Occipital lobe (tissue), 2 donors: ENCODE results near the gene CARD9. TPM values are rescaled to one million over a fixed set of nuclear protein-coding genes. Genes with fewer than 3 reads are reported as not detected.

Source experiments
- DNase-seq: peaks from one replicate; lab custom pipeline; 2025; lab: John Stamatoyannopoulos, UW
- total RNA-seq: library from RNA; depleted of rRNA; stranded (reverse); fragments of >200 nt; gene quantifications from one replicate; pipeline ENCODE4 v1.2.3, GENCODE V29; 2014

The CARD9 gene
- total RNA-seq, 1 donor from 2014 or later: 0.47 TPM

DNA sequence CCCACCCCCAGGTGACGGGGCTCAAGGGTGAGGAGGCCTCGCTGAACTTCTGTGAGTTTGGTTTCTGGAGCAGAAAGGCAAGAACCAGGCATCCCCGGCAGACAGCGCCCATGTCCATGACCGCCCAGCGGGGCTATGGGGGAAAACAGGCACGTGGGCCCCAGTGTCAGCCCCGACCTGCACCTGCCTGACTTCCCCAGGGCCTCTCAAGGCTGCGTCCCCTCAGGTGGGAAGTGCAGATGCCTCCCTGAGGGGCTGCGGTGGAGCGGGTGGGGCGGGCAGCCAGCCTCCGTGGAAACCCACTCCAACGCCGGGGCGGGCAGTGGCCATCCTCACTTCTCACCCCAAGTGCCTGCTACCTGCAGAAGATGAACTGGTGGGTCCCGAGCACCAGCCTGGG lies 6.9 kb upstream of the CARD9 start:
- DNase-seq: no peak

GRCh38 chr9:136379891-136380290 lies 6.4 kb upstream of the CARD9 start:
- no peak for DNase-seq

DNA sequence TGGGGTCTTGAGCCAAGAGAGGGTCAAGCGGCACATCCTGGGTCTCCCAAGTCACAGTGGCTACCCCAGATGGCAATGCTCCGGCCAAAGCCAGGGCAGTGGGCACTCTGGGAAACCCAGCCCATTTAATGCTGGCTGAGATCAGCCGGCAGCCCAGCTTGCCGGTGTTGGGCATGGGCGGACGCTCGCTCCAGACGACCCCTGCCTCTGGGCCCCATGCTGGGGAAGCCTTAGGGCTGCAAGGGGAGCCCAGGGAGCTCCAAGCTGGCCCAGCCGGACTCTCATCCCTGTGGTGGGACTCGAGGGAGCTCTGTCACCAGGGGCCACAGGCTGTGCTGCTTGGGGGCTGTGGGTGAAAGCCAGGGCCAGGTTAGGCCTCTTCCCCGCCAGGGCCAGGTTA lies 5.9 kb upstream of the CARD9 start:
- no peak for DNase-seq

- no peak for DNase-seq
Observed at GRCh38 chr9:136379003-136379287, 5.5 kb upstream of the CARD9 start.

DNA sequence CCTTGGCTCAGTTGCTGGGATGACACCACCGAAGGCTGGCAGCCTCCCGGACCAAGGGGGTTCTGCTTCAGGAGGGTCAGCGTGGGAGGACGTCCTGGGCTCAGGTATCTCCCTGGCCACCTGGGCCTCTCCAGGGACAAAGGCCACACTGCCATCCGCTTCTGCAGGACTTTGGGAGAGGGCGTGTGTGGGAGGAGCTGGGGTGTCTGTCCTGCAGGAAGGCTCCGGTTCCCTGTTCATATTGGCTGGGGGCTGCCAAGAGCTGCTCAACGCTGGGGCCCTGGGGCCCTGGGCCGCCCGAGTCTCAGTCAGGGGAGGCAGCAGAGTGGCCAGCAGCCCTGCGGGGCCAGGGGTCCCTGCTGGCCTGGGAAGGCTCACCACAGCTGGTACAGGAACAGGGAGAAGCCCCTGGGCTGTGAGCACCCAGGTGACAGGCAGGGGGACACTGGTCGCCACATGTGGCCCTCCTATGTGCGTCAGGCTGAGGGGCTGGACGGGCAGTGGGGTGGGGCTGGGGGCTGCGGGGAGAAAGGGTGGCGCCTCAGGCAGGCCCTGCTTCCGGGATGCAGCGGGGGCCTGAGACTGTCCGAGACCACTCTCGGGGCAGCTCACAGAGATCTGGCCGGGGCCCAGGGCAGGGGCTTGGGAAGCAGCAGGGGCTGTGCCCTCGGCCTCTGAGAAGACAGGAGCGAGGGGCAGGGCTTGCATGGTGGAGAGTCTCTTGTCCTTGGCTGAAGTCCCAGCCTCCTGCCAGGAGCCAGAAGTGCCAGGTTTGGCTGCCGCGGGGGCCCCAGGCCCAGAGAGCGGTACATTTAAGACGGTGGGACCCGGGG lies 4.9 kb upstream of the CARD9 start:
- no peak for DNase-seq

GRCh38 chr9:136377341-136378169 lies 4.1 kb upstream of the CARD9 start:
- DNase-seq: no peak

DNA sequence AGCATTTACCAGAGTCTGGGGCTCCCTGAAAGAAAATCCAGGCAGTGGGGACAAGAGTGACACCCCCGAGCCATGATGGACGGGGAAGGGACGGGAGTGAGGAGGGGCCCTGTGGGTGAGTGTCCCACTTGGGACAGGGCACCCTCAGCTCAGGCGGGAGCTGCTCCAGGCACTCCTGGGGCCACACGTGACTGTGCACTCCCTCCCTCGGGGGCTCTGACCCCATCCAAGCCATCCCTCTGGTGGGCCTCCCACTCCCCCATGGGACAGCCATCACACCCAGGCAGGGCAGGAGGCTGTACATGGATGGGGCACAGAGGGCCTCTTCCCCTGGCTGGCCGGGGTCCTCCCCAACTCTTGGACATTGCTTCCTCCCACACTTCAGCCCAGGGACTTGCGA lies 3.0 kb upstream of the CARD9 start:
- no peak for DNase-seq

DNA sequence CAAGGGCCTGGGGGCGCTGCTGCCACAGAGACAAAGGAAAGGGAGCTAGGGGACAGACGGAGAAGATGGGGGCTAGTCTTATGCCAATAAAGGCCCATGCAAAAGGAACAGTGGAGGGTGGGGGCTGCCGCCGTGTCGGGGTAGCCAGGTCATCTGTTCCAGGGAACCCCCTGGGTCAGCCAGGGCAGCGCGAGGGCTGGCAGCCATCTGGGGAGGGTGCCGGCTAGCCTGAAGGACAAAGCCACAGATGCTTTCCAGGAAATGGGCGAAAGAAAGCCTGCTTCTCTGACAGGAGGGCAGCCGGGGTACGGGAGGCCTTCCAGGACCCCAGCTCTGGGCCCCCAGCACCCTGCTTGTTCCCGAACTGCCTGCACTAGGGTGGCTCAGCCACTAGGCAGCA lies 1.6 kb upstream of the CARD9 start:
- DNase-seq: no peak

DNA sequence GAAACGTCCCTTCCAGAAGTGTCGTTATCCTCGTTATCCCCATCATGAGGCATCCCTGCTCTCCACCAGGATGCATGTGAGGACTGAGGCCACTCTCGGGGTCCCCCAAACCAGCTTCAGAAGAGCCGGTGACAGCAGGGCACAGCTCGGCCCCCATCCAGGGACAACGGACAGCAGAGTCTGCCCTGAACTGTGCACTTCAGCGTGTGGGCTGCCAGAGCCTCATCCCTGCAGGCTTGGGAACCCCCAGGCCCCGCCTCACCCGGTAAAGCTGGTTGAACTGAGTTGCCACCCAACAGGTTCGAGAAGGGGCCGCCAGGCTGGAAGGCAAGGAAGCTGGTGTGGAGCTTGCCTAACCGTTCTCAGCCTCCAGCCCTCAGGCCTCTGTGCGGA lies 710 bp upstream of the CARD9 start:
- no peak for DNase-seq

DNA sequence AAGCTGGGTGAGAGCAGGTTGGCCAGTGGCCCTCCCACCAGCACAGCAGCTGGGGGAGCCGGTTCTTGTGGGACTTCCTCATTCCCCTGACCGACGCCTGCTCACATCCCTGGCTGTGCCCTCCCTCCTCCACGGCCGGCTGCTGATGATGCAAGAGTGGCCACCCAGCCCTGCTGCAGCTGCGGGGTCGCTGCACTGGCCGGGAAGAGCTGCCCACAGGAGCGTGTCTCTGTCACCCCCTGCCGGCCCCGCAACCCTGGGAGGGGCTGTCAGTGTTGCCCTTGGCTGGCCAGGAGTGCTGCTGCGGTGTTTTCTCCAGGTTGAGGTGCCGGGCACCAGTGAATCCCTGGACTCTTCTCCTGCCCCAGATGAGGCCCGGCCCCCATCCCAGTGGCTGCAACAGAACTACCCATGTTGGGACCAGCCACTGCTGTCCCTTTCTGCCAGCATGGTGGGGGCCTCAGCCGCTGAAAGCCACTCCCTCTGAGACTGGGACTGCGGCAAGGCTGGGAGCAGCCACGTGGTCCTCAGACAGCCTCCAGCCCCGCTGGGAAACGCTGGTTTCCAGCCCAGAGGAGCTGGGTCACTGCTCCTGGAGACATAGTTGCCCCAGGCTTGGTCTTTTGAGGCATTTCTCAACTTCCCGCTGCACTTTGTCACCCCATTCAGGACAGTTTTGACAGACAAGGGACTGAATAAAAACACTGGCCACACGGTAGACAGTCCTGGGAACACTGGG lies 739 bp downstream of the CARD9 start:
- DNase-seq: no peak

DNA sequence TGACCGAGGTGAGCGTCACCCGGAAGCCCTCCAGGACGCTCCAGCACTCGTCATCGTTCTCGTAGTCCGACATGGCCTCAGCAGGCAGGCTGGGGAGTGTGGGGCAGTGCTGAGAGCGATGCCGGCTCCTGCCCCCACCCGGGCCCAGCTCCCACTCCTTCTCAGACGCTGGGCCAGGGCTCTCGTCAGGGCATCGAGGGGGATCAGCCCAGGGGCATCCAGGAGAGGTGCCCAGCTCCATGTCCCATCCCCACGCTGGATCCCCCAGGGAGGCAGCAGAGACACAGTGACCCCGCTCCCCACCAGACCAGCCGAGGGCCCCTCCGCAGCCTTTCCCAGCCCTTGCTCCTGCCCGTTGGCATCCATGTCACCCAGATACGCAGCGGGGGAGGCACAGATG lies 1.5 kb downstream of the CARD9 start:
- DNase-seq: no peak

GRCh38 chr9:136371533-136371880 lies 2.0 kb downstream of the CARD9 start:
- DNase-seq: no peak

GRCh38 chr9:136370687-136371532 lies 2.6 kb downstream of the CARD9 start:
- DNase-seq: no peak

DNA sequence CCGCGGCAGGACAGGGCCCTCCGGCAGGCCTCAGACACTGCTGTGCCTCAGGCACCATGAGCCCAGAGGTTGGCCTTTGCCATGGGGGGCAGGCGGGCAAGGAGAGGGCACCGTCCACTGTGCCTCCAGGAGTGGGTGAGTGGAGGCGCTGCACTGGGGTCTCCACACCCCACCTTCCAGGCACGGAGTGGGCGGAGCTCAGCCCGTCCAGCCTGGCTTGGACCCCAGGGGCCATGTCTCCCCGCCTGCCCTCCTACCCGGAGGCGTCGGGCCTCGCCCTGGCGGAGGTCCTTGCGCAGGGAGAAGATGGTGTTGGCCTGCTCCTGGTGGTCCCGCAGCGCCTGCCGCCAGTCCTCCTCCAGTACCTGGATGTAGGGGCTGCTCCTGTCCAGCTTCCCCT lies 3.4 kb downstream of the CARD9 start:
- no peak for DNase-seq

DNA sequence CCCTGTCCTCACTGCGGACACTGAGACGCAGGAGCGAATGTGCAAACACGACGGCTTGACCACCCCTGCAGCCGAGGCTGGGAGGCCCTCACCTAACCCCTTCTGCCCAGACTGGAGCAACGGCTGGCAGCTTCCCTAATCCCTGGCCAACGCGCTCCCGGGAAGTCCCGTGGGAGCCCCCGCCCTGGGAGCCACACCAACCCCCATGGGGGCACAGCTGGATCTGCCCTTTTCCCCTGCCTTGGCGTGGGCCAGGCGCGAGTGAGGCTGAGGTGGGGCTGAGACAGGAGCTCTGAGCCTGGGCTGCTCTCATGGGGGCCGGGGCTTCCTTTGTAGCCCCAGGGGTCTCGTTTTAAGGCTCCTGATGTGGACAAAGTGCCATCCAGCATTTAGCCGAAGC lies 5.3 kb downstream of the CARD9 start:
- DNase-seq: no peak

DNA sequence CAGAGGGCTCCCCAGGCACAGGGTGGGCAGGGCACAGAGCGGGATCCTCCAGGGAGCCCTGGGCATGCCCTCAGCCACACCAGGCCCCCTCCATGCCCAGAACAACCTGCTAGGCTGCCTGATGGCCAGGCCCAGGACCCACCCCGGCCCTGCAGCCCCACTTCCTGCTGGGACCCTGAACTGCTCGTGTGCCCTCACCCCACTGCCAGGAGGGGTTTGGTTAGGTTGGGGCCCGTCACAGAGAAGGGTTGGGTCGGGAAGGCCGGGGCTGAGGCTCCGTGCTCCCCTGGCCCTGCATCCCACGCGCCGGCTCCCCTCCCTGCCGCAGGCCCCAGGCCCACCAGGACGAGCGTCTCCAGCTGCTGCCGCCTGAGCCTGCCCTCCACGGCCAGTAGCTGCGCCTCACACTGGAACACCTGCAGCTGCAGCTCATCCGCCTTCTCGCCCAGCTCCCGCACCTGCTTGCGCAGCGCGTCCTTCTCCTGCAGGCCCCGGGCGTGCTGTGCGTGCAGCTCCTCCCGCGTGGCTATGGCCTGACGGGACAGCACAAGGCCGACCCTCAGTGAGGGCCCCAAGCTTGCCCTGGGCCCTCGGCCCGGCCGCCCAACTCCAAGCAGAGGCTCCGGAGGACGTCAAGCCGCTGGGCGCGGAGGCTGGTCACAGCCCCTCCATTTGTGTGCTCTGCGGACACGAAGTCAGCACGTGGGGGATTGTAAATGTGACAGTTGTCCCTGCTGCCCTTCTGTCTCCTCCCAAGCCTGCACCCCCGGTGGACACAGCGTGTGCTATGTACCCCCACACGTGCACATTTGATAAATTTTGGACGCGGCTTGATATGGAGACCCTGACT lies 5.9 kb downstream of the CARD9 start:
- no peak for DNase-seq

- DNase-seq: no peak
Observed at GRCh38 chr9:136366826-136367225, 6.6 kb downstream of the CARD9 start.

- no peak for DNase-seq
Observed at GRCh38 chr9:136365775-136366222, 7.7 kb downstream of the CARD9 start.

GRCh38 chr9:136364942-136365774 lies 8.3 kb downstream of the CARD9 start:
- no peak for DNase-seq
